Measurements from ENCODE around the gene KREMEN1.

KREMEN1 gene

DNA sequence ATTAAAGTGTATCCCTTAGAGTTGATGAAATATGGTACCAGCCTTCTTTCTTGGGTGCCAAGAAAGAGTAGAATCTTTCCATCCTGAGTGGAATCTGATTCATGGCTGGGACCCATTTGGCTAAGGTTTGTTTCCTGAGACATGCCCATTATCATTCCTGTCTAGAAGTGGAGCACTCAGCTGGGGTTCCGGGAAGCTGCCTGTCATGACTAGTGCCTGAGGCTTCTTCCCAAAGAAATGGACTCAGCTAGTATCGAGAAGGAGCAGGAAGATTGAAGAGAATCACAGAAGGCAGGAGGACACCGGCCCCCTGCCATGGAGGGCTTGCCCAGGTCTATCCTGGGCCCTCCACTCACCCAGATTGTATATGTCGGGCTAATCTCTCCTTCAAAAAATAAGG lies 57.6 kb downstream of the KREMEN1 start:
- Histone ChIP-seq H3K4me3 (replicated peaks; ENCODE audit: insufficient read depth, low read length) (no peak overlapping the region), H3K27me3 (ENCODE audit: insufficient read depth, poor library complexity, severe bottlenecking) (no peaks in the 10 kb centered on the region), H3K27ac (replicated peaks) (no peak overlapping the region)
- DNase-seq (ENCODE audit: low read depth in 1 of 2, low spot score in 1 of 2), result no peak
- TF ChIP-seq CTCF (IDR thresholded peaks at IDR 0.05; ENCODE audit: insufficient read depth, low read length), result no peak
- no peak for TF ChIP-seq SPI1 (IDR thresholded peaks at IDR 0.05; ENCODE audit: borderline replicate concordance, low read depth)

GRCh38 chr22:29133603-29134133 lies 60.8 kb downstream of the KREMEN1 start:
- no peak overlapping the region for H3K4me3 ChIP-seq (replicated peaks; ENCODE audit: insufficient read depth, low read length)
- H3K27me3 ChIP-seq (ENCODE audit: insufficient read depth, poor library complexity, severe bottlenecking), result no peaks in the 10 kb centered on the region
- H3K27ac ChIP-seq (replicated peaks), result no peak overlapping the region
- TF ChIP-seq SPI1 (IDR thresholded peaks at IDR 0.05; ENCODE audit: borderline replicate concordance, low read depth) (no peak), GABPA (IDR thresholded peaks at IDR 0.05; ENCODE audit: low read depth) (no peak), POLR2AphosphoS5 (IDR thresholded peaks at IDR 0.05; ENCODE audit: low read depth) (no peak), CTCF (IDR thresholded peaks at IDR 0.05; ENCODE audit: insufficient read depth, low read length) (no peak)
- TF ChIP-seq, protein P1, sequence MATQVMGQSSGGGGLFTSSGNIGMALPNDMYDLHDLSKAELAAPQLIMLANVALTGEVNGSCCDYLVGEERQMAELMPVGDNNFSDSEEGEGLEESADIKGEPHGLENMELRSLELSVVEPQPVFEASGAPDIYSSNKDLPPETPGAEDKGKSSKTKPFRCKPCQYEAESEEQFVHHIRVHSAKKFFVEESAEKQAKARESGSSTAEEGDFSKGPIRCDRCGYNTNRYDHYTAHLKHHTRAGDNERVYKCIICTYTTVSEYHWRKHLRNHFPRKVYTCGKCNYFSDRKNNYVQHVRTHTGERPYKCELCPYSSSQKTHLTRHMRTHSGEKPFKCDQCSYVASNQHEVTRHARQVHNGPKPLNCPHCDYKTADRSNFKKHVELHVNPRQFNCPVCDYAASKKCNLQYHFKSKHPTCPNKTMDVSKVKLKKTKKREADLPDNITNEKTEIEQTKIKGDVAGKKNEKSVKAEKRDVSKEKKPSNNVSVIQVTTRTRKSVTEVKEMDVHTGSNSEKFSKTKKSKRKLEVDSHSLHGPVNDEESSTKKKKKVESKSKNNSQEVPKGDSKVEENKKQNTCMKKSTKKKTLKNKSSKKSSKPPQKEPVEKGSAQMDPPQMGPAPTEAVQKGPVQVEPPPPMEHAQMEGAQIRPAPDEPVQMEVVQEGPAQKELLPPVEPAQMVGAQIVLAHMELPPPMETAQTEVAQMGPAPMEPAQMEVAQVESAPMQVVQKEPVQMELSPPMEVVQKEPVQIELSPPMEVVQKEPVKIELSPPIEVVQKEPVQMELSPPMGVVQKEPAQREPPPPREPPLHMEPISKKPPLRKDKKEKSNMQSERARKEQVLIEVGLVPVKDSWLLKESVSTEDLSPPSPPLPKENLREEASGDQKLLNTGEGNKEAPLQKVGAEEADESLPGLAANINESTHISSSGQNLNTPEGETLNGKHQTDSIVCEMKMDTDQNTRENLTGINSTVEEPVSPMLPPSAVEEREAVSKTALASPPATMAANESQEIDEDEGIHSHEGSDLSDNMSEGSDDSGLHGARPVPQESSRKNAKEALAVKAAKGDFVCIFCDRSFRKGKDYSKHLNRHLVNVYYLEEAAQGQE (IDR thresholded peaks at IDR 0.05; ENCODE audit: insufficient replicate concordance, low read depth), result no peak
- DNase-seq (ENCODE audit: low read depth in 1 of 2, low spot score in 1 of 2), result no peak

GRCh38 chr22:29134448-29134847 lies 61.6 kb downstream of the KREMEN1 start:
- Histone ChIP-seq H3K4me3 (replicated peaks; ENCODE audit: insufficient read depth, low read length) (no peak overlapping the region), H3K27ac (replicated peaks) (no peak overlapping the region), H3K27me3 (ENCODE audit: insufficient read depth, poor library complexity, severe bottlenecking) (no peaks in the 10 kb centered on the region)
- DNase-seq (ENCODE audit: low read depth in 1 of 2, low spot score in 1 of 2), result no peak
- TF ChIP-seq, protein P1 (IDR thresholded peaks at IDR 0.05; ENCODE audit: insufficient replicate concordance, low read depth), result no peak

DNA sequence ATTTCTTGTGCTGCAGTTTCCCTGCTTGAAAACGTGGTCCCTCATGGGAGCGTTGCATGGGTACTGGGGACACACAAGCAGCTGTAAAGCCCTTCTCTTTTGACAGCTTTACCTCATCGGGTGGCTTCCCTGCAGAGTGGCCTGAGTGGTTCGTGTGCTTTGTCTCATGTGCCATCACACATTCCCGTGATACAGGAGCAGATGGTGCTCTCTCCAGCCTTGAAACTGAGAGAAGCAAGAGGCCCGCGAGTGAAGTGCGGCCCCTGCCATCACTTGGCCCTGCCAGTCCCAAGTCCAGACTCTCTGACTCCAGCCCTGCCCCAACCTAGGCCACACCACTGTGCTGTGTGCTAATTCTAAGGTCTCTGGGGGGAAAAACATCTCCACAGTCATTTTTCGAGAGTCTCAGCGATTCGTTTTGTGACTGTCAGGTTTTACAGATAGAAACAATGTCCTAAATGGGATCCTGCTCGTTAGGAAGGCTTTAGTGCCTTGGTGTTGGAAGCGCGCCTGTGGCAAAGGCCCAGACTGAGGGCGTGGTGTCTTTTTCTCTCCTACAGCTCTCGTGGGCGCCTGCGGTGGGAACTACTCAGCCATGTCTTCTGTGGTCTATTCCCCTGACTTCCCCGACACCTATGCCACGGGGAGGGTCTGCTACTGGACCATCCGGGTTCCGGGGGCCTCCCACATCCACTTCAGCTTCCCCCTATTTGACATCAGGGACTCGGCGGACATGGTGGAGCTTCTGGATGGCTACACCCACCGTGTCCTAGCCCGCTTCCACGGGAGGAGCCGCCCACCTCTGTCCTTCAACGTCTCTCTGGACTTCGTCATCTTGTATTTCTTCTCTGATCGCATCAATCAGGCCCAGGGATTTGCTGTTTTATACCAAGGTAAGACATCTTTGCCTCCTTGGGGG lies 64.2 kb downstream of the KREMEN1 start:
- DNase-seq (ENCODE audit: low read depth in 1 of 2, low spot score in 1 of 2), result no peak
- TF ChIP-seq CTCF (IDR thresholded peaks at IDR 0.05; ENCODE audit: insufficient read depth, low read length) (no peak), GABPA (IDR thresholded peaks at IDR 0.05; ENCODE audit: low read depth) (no peak), POLR2AphosphoS5 (IDR thresholded peaks at IDR 0.05; ENCODE audit: low read depth) (no peak), SPI1 (IDR thresholded peaks at IDR 0.05; ENCODE audit: borderline replicate concordance, low read depth) (no peak)
- TF ChIP-seq, protein P1 (IDR thresholded peaks at IDR 0.05; ENCODE audit: insufficient replicate concordance, low read depth), result no peak

More for the DNA sequence above, 64.2 kb downstream of the KREMEN1 start:
- H3K4me3 ChIP-seq (replicated peaks; ENCODE audit: insufficient read depth, low read length), result no peak overlapping the region
- H3K27me3 ChIP-seq (ENCODE audit: insufficient read depth, poor library complexity, severe bottlenecking), result no peaks in the 10 kb centered on the region
- H3K27ac ChIP-seq (replicated peaks), result no peak overlapping the region

All from HL-60 (cell line).